Measurements from ENCODE around the gene DDAH2. TPM values are rescaled to one million over a fixed set of nuclear protein-coding genes. Genes with fewer than 3 reads are reported as not detected.
"Not testable (repeated sequence)": the region's sequence is repeated elsewhere in the genome, so short reads cannot be mapped to it uniquely, and the experiment has no call there.

The DDAH2 gene
- total RNA-seq, 4 donors from 2014 or later, result 78.1 to 119 (median 100) TPM

- TF ChIP-seq, protein P1, sequence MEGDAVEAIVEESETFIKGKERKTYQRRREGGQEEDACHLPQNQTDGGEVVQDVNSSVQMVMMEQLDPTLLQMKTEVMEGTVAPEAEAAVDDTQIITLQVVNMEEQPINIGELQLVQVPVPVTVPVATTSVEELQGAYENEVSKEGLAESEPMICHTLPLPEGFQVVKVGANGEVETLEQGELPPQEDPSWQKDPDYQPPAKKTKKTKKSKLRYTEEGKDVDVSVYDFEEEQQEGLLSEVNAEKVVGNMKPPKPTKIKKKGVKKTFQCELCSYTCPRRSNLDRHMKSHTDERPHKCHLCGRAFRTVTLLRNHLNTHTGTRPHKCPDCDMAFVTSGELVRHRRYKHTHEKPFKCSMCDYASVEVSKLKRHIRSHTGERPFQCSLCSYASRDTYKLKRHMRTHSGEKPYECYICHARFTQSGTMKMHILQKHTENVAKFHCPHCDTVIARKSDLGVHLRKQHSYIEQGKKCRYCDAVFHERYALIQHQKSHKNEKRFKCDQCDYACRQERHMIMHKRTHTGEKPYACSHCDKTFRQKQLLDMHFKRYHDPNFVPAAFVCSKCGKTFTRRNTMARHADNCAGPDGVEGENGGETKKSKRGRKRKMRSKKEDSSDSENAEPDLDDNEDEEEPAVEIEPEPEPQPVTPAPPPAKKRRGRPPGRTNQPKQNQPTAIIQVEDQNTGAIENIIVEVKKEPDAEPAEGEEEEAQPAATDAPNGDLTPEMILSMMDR (IDR thresholded peaks at IDR 0.05), result no peak
- no peak for TF ChIP-seq POLR2AphosphoS5 (IDR thresholded peaks at IDR 0.05)
- DNase-seq (ENCODE audit: extremely low spot score), result no peak
- peaks cover 0 to 6% (median 0%) of the 10 kb centered on the region in 4 donors for H3K27me3 ChIP-seq
- 98% methylated on average over 7 of the region's 8 CpGs for WGBS
- no peaks in the 10 kb centered on the region for H3K36me3 ChIP-seq
- no peak overlapping the region for H3K27ac ChIP-seq (replicated peaks in 1 of 4)
- H3K4me1 ChIP-seq, result no peaks in the 10 kb centered on the region
- no peaks in the 10 kb centered on the region for H3K9me3 ChIP-seq
- intact Hi-C loops (cut with DNase I), result no loop called here
- no peak overlapping the region for H3K4me3 ChIP-seq
Observed at GRCh38 chr6:31712296-31712695, 16.8 kb downstream of the DDAH2 start.

DNA sequence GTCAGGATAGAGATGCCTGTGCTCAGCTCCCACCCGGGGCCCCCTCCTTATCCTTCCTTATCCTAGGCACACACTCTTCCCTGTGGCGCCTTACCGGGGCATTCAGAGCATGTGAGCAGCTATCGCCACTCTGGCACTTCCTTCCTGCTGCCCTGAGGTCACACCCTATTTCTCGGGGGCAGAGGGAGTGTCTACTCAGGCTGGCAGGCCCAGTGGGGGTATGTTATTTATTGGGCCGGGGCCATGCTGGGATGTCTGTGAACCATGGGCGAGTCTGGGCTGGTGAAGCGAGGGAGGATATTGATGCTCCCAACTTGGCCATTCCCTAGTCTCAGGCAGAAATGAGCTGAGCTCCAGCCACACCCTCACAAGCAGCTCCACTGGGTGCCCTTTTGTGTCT is 17.9 kb downstream of the DDAH2 start:
- H3K4me3 ChIP-seq, result no peak overlapping the region
- intact Hi-C loops (cut with DNase I), result no loop called here
- no peak for TF ChIP-seq POLR2AphosphoS5 (IDR thresholded peaks at IDR 0.05)
- TF ChIP-seq EP300 (IDR thresholded peaks at IDR 0.05), result no peak
- TF ChIP-seq POLR2A (IDR thresholded peaks at IDR 0.05; ENCODE audit: low read depth), result no peak
- TF ChIP-seq, protein P1 (IDR thresholded peaks at IDR 0.05), result no peak
- no peaks in the 10 kb centered on the region for H3K9me3 ChIP-seq
- no peak for DNase-seq (ENCODE audit: extremely low spot score)
- H3K27me3 ChIP-seq, result peaks cover 0 to 6% (median 0%) of the 10 kb centered on the region in 4 donors
- 78% methylated on average over 5 of the region's 8 CpGs for WGBS
- no peak overlapping the region for H3K27ac ChIP-seq (replicated peaks in 1 of 4)
- no peaks in the 10 kb centered on the region for H3K4me1 ChIP-seq
- H3K36me3 ChIP-seq, result no peaks in the 10 kb centered on the region

DNA sequence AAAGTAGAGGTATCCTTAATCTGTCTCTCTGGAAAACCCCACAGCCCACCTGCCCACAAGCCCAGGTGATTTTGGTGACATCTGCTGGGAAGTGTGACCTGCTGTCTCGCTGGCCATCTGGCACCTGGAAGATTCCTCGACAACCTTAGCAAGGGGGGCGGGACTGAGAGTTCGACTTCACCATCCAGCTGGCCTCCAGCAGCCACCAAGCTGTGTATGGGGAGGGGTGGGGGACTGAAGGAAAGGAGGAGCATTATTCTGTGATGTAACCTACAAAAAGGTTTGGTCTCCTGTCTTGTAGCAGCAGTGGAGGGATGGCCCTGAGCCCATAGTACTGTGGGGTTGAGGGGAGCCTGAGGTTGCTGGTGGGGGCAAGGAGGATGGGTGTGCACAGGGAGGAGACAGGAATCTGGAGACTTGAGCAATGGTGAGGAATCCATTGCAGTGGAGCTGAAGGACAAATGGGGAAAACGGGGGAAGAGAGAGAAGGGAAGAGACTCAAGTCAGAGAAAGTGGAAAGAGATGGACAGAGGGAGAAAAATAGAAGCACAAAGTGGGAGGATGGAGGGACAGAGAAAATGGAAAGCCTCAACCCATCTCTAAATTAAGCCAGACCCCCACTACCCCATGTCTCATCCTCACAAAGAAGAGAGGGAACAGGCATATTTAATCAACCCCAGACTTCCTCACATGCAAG is 18.4 kb downstream of the DDAH2 start:
- Histone ChIP-seq H3K27me3 (peaks cover 0 to 6% (median 0%) of the 10 kb centered on the region in 4 donors), H3K9me3 (no peaks in the 10 kb centered on the region), H3K36me3 (no peaks in the 10 kb centered on the region), H3K4me3 (no peak overlapping the region), H3K27ac (replicated peaks in 1 of 4) (no peak overlapping the region), H3K4me1 (no peaks in the 10 kb centered on the region)
- 58% methylated on average over 5 of the region's 5 CpGs for WGBS
- TF ChIP-seq POLR2A (IDR thresholded peaks at IDR 0.05; ENCODE audit: low read depth) (no peak), EP300 (IDR thresholded peaks at IDR 0.05) (no peak), POLR2AphosphoS5 (IDR thresholded peaks at IDR 0.05) (no peak)
- TF ChIP-seq, protein P1 (IDR thresholded peaks at IDR 0.05), result no peak
- DNase-seq (ENCODE audit: extremely low spot score), result no peak
- intact Hi-C loops (cut with DNase I), result no loop called here

DNA sequence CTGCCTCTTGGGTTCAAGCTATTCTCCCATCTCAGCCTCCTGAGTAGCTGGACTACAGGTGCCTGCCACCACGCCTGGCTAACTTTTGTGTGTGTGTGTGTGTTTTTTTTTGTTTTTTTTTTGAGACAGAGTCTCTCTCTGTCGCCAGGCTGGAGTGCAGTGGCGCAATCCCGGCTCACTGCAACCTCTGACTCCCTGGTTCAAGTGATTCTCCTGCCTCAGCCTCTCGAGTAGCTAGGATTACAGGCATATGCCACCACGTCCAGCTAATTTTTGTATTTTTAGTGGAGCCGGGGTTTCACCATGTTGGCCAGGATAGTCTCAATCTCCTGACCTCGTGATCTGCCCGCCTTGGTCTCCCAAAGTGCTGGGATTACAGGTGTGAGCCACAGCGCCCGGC is 19.9 kb downstream of the DDAH2 start:
- DNase-seq (ENCODE audit: extremely low spot score); H3K27me3 ChIP-seq; H3K9me3 ChIP-seq; intact Hi-C loops (cut with DNase I); H3K4me3 ChIP-seq; H3K4me1 ChIP-seq; H3K36me3 ChIP-seq; H3K27ac ChIP-seq (replicated peaks in 1 of 4): not testable (repeated sequence)
- 93% methylated on average over 11 of the region's 11 CpGs for WGBS

DNA sequence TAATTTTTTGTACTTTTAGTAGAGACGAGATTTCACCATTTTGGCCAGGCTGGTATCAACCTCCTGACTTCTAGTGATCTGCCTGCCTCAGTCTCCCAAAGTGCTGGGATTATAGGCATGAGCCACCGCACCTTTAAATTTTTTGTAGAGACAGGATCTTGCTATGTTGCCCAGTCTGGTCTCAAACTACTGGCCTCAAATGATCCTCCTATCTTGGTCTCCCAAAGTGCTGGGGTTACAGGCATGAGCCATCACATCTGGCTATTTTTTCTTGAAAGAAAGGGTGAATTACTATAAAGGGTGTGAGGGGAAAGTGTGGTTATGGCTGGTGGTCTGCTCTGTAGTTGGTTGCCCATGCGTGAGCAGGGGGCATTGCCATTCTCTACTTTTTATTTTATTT is 20.9 kb downstream of the DDAH2 start:
- Histone ChIP-seq H3K4me1 (peaks cover 4 to 8% (median 6%) of the 10 kb centered on the region in 4 donors), H3K4me3 (no peak overlapping the region), H3K27ac (replicated peaks in 1 of 4) (no peak overlapping the region), H3K27me3 (peaks cover 0 to 6% (median 0%) of the 10 kb centered on the region in 4 donors), H3K9me3 (no peaks in the 10 kb centered on the region), H3K36me3 (no peaks in the 10 kb centered on the region)
- intact Hi-C loops (cut with DNase I), result no loop called here
- DNase-seq (ENCODE audit: extremely low spot score), result no peak
- WGBS, result 88% methylated on average over 3 of the region's 3 CpGs
- no peak for TF ChIP-seq POLR2AphosphoS5 (IDR thresholded peaks at IDR 0.05)

DNA sequence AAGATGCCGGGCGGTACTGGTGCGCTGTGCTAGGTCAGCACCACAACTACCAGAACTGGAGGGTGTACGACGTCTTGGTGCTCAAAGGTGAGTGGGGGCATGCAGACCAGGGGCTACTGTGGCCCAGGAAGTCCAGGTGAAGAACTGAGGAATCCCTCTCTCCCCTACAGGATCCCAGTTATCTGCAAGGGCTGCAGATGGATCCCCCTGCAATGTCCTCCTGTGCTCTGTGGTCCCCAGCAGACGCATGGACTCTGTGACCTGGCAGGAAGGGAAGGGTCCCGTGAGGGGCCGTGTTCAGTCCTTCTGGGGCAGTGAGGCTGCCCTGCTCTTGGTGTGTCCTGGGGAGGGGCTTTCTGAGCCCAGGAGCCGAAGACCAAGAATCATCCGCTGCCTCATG is 21.4 kb downstream of the DDAH2 start:
- DNase-seq (ENCODE audit: extremely low spot score), result no peak
- H3K27ac ChIP-seq (replicated peaks in 1 of 4), result no peak overlapping the region
- intact Hi-C loops (cut with DNase I), result no loop called here
- TF ChIP-seq, protein P1 (IDR thresholded peaks at IDR 0.05), result no peak
- H3K27me3 ChIP-seq, result peaks cover 0 to 6% (median 0%) of the 10 kb centered on the region in 4 donors
- no peaks in the 10 kb centered on the region for H3K36me3 ChIP-seq
- peaks cover 4 to 8% (median 6%) of the 10 kb centered on the region in 4 donors for H3K4me1 ChIP-seq
- no peak overlapping the region for H3K4me3 ChIP-seq
- 86% methylated on average over 9 of the region's 10 CpGs for WGBS
- no peaks in the 10 kb centered on the region for H3K9me3 ChIP-seq
